Suprapubic skin (tissue), 4 donors: ENCODE measurements around the gene P2RX2. TPM values are rescaled to one million over a fixed set of nuclear protein-coding genes. Genes with fewer than 3 reads are reported as not detected.

Experiments used
- DNase-seq, 2 donors: peaks; one replicate each; pipeline ENCODE4 v3.0.0-alpha.2; 2019; ENCODE audit warnings: low spot score in 2 of 2
- H3K27ac ChIP-seq: fragments of 200-600 bp; sonication (generic); one replicate; pipeline ENCODE4 v1.5.1; 2019
- H3K27me3 ChIP-seq: fragments of 200-600 bp; sonication (generic); one replicate; pipeline ENCODE4 v1.5.1; 2019
- H3K36me3 ChIP-seq: fragments of 200-600 bp; sonication (generic); one replicate; pipeline ENCODE4 v1.5.1; 2019
- H3K4me1 ChIP-seq: fragments of 200-600 bp; sonication (generic); one replicate; pipeline ENCODE4 v1.5.1; 2019
- H3K4me3 ChIP-seq: fragments of 200-600 bp; sonication (generic); one replicate; pipeline ENCODE4 v1.5.1; 2019; ENCODE audit warnings: mild to moderate bottlenecking
- H3K9me3 ChIP-seq: fragments of 200-600 bp; sonication (generic); one replicate; pipeline ENCODE4 v1.5.1; 2019
- CTCF ChIP-seq, 2 donors: fragments of 200-600 bp in 1 of 2; fragments of 450-650 bp in 1 of 2; sonication (generic) in 1 of 2; IDR thresholded peaks; one replicate each; pipeline ENCODE4 v1.5.1; 2016 to 2019; ENCODE audit warnings: antibody characterized with exemption in 2 of 2, mild to moderate bottlenecking in 1 of 2, moderate library complexity in 1 of 2
- EP300 ChIP-seq: sonication (generic); formaldehyde crosslinking; IDR thresholded peaks from one replicate; pipeline ENCODE4 v1.6.1; 2017; ENCODE audit warnings: antibody characterized with exemption
- POLR2A ChIP-seq, 2 donors: fragments of 450-650 bp; IDR thresholded peaks; one replicate each; pipeline ENCODE4 v1.6.1; 2017; ENCODE audit warnings: antibody characterized with exemption in 2 of 2, mild to moderate bottlenecking in 2 of 2, moderate library complexity in 2 of 2
- POLR2AphosphoS5 ChIP-seq, 3 donors: sonication (generic); formaldehyde crosslinking; IDR thresholded peaks; one replicate each; pipeline ENCODE4 v1.6.1; 2017; ENCODE audit warnings: antibody characterized with exemption in 3 of 3
- WGBS: methylation state at CpG from one replicate; pipeline ENCODE4 v1.1.5; 2018; 5-methylcytosine and 5-hydroxymethylcytosine counted together
- total RNA-seq, 4 donors: library from RNA; depleted of rRNA; stranded (reverse); fragments of >200 nt; gene quantifications; one replicate each; pipeline ENCODE4 v1.1.0, GENCODE V29; 2016

Gene P2RX2
- total RNA-seq, 4 donors from 2014 or later, result not detected

GRCh38 chr12:132620113-132620898, 1.7 kb downstream of the P2RX2 start:
- 53% methylated on average over 22 of the region's 29 CpGs for WGBS
- Histone ChIP-seq H3K36me3 (peaks cover 17% of the 10 kb centered on the region), H3K9me3 (no peaks in the 10 kb centered on the region), H3K4me1 (peaks cover 30% of the 10 kb centered on the region), H3K27ac (no peak overlapping the region), H3K4me3 (no peak overlapping the region), H3K27me3 (peaks cover 56% of the 10 kb centered on the region)
- TF ChIP-seq EP300 (no peak), CTCF (IDR thresholded peaks at IDR 0.05) (no peak), POLR2AphosphoS5 (IDR thresholded peaks at IDR 0.05) (no peak), POLR2A (IDR thresholded peaks at IDR 0.05) (no peak)
- DNase-seq, result no peak

GRCh38 chr12:132620899-132621656, 2.5 kb downstream of the P2RX2 start:
- Histone ChIP-seq H3K27me3 (peaks cover 49% of the 10 kb centered on the region), H3K9me3 (no peaks in the 10 kb centered on the region), H3K4me3 (no peak overlapping the region), H3K27ac (no peak overlapping the region), H3K4me1 (peaks cover 30% of the 10 kb centered on the region), H3K36me3 (peaks cover 25% of the 10 kb centered on the region)
- no peak for DNase-seq
- no peak for TF ChIP-seq CTCF (IDR thresholded peaks at IDR 0.05)
- no peak for TF ChIP-seq EP300
- TF ChIP-seq POLR2AphosphoS5 (IDR thresholded peaks at IDR 0.05), result no peak
- TF ChIP-seq POLR2A (IDR thresholded peaks at IDR 0.05), result no peak
- WGBS, result 74% methylated on average over 22 of the region's 28 CpGs

GRCh38 chr12:132621657-132622435, 3.3 kb downstream of the P2RX2 start:
- Histone ChIP-seq H3K4me1 (peaks cover 30% of the 10 kb centered on the region), H3K9me3 (no peaks in the 10 kb centered on the region), H3K4me3 (no peak overlapping the region), H3K36me3 (peaks cover 26% of the 10 kb centered on the region), H3K27ac (no peak overlapping the region), H3K27me3 (peaks cover 42% of the 10 kb centered on the region)
- TF ChIP-seq POLR2A (IDR thresholded peaks at IDR 0.05) (no peak), CTCF (IDR thresholded peaks at IDR 0.05) (no peak), EP300 (no peak), POLR2AphosphoS5 (IDR thresholded peaks at IDR 0.05) (no peak)
- DNase-seq, result no peak
- 76% methylated on average over 7 of the region's 21 CpGs for WGBS

GRCh38 chr12:132622437-132623071, 4.0 kb downstream of the P2RX2 start:
- DNase-seq, result peak in 1 of 2 donors; percentile 63
- peaks cover 26% of the 10 kb centered on the region for H3K36me3 ChIP-seq
- 36% methylated on average over 10 of the region's 11 CpGs for WGBS

More at GRCh38 chr12:132622437-132623071, 4.0 kb downstream of the P2RX2 start:
- Histone ChIP-seq H3K4me1 (peaks cover 30% of the 10 kb centered on the region), H3K27me3 (peaks cover 35% of the 10 kb centered on the region), H3K9me3 (no peaks in the 10 kb centered on the region), H3K27ac (no peak overlapping the region), H3K4me3 (peak overlapping the region; percentile 11)
- TF ChIP-seq POLR2AphosphoS5 (IDR thresholded peaks at IDR 0.05) (no peak), CTCF (IDR thresholded peaks at IDR 0.05) (no peak), POLR2A (IDR thresholded peaks at IDR 0.05) (no peak), EP300 (no peak)
